ENCODE data around the gene ZNF573. TPM values are rescaled to one million over a fixed set of nuclear protein-coding genes. Genes with fewer than 3 reads are reported as not detected.

Gene ZNF573
- total RNA-seq, 1 experiment from 2014 or later: 2.1 TPM

DNA sequence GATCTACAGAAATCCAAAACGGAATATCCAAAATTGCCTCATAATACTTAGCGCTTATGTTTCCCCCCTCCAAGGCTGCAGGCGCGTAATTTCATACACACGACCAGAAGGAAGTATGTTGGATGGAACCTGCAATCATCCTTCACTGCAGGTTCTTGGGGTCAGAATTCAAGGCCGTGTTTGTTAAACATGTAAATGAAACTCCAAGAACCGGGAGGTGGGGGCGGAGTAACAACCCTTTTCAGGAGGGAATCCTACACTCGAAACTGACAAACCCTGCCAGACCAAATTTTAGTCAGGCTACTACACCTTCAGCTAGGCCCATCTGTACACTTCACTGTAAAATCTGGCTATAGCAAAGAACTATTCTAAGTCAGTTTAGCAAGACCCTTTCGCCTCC is 61.1 kb downstream of the ZNF573 start:
- Histone ChIP-seq H3K36me3 (no peaks in the 10 kb centered on the region), H3K4me3 (no peak overlapping the region; the same call in 1 of the 2 replicates), H3K9me3 (no peaks in the 10 kb centered on the region), H3K27me3 (0 out of 2 replicates have a peak, but pooled peaks cover 2% of the 10 kb centered on the region)
- DNase-seq: no peak

DNA sequence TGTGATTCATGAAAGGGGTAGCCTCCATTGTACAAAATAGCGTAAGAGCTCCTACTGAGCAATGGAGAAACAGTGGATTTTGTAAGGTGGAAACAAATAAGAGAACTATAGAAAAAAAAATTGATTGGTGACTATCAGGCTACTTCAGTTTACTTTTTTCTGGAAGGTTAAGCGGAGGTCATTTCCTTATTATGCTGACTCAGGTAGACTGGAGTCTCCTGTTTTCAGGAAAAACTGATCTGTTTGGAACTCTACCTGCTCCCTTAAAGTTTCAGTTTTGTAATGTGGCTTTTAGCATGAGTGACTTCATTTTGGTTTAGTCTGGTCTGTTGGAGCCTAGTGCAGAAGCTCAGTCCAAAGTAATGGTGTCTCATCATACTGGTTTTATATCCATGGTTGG is 63.2 kb downstream of the ZNF573 start:
- 0 out of 2 replicates have a peak, but pooled peaks cover 2% of the 10 kb centered on the region for H3K27me3 ChIP-seq
- no peak for DNase-seq
- 0 out of 2 replicates have a peak, but pooled peaks cover under 1% of the 10 kb centered on the region for H3K9me3 ChIP-seq
- H3K36me3 ChIP-seq: no peaks in the 10 kb centered on the region
- H3K4me3 ChIP-seq: no peak overlapping the region

DNA sequence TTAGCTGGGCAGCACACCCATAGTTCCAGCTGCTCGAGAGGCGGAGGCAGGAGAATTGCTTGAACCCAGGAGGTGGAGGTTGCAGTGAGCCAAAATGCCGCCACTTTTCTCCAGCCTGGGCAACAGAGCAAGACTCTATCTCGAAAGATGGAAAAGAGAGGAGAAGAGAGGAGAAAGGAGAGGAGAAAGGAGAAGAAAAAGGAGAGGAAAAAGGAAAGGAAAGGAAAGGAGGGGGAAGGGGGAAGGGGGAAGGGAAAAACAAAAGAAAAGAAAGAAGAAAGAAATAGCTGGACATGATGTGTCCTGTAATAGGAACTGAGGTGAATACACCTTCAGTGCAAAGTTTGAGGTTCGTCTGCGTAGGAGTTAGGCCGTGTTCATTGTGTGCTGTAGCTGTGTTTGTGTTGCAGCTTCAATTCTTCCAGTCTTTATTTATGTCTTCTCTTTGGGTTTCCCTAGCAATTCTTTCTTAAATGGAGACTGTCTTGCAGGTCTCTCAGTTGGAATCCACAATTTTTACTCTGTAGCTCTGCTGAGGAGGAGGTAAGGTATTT is 73.3 kb downstream of the ZNF573 start:
- no peak for DNase-seq
- H3K9me3 ChIP-seq: peaks cover 8% of the 10 kb centered on the region
- H3K27me3 ChIP-seq: no peaks in the 10 kb centered on the region
- H3K36me3 ChIP-seq: 0 out of 2 replicates have a peak, but pooled peaks cover 3% of the 10 kb centered on the region
- no peak overlapping the region for H3K4me3 ChIP-seq

DNA sequence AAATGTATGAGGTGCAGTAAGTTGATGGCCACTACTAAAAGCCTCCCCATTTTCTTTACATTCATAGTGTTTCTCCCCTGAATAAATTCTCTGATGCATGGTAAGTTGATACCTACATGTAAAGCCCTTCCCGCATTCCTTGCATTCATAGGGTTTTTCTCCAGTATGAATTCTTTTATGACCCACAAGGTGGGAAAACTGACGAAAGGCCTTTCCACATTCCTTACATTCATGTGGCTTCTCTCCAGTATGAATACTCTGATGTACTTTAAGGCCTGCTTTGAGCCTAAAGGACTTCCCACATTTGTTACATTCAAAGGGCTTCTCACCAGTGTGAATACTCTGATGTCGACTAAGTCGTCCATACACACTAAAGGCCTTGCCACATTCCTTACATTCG is 80.3 kb downstream of the ZNF573 start:
- Histone ChIP-seq H3K27me3 (no peaks in the 10 kb centered on the region), H3K4me3 (no peak overlapping the region), H3K36me3 (peaks cover 6% of the 10 kb centered on the region), H3K9me3 (peaks cover 16% of the 10 kb centered on the region)
- no peak for DNase-seq

DNA sequence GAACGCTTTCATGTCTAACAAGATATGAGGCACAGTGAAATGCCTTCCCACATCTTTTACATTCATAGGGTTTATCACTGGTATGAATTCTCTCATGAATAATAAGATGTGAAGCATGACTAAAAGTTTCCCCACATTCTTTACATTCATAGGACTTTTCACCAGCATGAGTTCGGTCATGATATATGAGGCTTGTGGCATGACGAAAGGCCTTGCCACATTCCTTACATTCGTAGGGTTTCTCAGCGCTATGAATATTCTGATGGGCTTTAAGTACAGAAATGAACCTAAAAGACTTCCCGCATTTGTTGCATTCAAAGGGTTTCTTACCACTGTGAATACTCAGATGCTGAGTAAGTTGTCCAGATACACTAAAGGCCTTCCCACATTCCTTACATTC is 81.2 kb downstream of the ZNF573 start:
- DNase-seq: no peak
- Histone ChIP-seq H3K27me3 (no peaks in the 10 kb centered on the region), H3K9me3 (peaks cover 19% of the 10 kb centered on the region), H3K4me3 (no peak overlapping the region), H3K36me3 (peaks cover 6% of the 10 kb centered on the region)

DNA sequence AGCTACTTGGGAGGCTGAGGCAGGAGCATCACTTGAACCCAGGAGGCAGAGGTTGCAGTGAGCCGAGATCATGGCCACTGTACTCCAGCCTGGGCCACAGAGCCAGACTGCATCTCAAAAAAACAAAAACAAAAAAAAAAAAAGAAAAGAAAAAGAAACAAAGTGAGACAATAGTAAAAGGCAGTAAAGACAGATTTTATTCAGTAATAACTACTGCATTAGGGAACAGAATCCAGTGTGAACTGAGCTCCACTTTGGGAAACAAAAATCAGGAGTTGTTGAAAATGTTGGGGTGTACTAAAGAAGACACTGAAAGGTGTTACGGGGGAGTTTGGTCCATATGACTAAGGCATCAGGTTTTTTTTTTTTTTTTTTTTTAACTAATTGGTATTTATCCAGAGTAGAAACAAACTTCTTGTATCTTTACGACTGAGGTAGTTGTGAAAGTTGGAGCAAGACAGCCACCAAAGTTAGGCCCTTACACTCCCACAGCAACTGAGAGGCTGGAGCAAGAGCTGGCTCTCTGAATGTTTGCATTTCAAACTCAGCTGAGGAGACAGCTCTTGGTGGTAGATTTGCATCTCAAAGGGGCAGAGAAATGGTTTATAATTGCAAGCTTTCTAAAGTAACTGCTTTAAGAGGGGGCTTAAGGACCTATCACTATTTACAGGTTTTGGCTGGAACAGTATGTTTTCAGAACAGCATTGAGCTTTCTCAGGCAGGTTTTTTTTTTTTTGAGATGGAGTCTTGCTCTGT is 84.1 kb downstream of the ZNF573 start:
- peaks cover 34% of the 10 kb centered on the region for H3K9me3 ChIP-seq
- no peaks in the 10 kb centered on the region for H3K27me3 ChIP-seq
- DNase-seq: no peak
- H3K4me3 ChIP-seq: no peak overlapping the region
- peaks cover 6% of the 10 kb centered on the region for H3K36me3 ChIP-seq

DNA sequence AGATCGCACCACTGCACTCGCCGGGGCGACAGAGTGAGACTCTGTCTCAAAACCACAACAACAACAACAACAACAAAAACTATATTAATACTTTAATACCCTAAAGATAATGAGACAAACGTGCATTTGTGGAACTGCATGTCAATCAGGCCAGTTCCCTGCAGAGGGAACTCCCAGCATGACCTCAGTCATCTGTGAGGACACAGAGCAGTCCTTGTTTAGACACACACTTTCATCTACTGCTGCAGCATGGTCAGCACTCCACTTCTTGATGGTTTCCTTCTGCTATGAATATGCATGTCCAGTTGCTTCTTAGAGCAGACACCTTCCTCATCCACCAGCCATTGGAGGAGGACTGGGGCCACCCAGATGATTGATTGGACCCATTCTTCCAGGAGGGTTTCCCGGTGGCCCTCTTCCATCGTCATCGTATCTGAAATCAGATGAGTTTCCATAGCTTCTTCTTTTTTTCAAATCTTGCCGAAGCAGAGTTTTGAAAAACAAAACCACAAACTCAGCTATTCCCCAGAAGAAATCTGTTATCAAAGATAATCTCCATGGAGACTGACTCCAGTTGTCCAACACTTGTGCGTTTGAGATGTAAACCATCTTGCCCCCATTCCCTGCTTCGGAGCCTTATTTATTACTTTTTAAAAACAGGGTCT is 86.3 kb downstream of the ZNF573 start:
- no peaks in the 10 kb centered on the region for H3K27me3 ChIP-seq
- DNase-seq: no peak
- peaks cover 21% of the 10 kb centered on the region for H3K9me3 ChIP-seq
- no peaks in the 10 kb centered on the region for H3K36me3 ChIP-seq
- no peak overlapping the region for H3K4me3 ChIP-seq

DNA sequence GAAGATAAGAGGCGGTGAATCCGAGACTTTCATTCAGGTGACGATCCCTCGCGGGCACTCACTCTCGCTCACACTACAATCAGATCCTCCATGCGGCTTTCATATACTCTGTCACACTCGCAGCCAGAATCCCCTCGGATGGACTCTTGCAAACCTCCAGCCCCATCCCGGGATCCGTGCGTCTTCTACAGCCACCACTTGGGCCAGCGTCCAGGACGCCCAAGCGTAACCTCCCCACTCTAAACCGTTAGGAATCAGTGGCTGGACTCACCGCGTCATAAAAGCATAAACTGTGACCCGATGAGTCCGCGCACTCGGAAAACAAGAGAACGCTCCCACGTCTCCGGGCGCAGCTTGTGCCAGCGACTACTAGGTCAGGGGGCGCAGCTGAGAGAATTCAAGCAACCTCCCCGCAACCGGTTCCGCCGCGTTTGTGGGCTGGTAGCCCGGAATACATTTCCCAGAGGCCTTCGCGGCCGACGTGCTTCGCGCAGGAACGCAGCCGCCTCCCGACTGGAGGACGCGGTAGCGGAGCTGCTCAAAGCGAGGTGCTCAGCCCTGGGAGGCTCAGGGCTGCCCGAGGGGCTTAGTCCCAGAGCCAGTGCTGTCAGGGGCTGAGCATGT is 87.4 kb downstream of the ZNF573 start:
- peak; percentile 5 for DNase-seq
- peak overlapping the region; percentile 12; the same call in 1 of the 2 replicates for H3K4me3 ChIP-seq
- H3K27me3 ChIP-seq: no peaks in the 10 kb centered on the region
- H3K9me3 ChIP-seq: peaks cover 21% of the 10 kb centered on the region
- no peaks in the 10 kb centered on the region for H3K36me3 ChIP-seq

Other genes with a start within 250 kb of the ZNF573 start
- gene ZNF571, start 184.8 kb downstream of the ZNF573 start, total RNA-seq (2014; rRNA removed; shearing (Covaris generic); ENCODE audit: low replicate concordance): 3.0 and 13.6 TPM in 2 replicates
- gene ZNF540, start 184.7 kb downstream of the ZNF573 start, total RNA-seq (2014; rRNA removed; shearing (Covaris generic); ENCODE audit: low replicate concordance): 0.12 TPM in 1 of 2 replicates, not detected in the other
- 27.0 and 30.2 TPM in 2 replicates for gene ZFP30, start 124.1 kb downstream of the ZNF573 start, total RNA-seq (2014; rRNA removed; shearing (Covaris generic); ENCODE audit: low replicate concordance)
- 0.89 and 1.3 TPM in 2 replicates for gene ZNF607, start 59.8 kb downstream of the ZNF573 start, total RNA-seq (2014; rRNA removed; shearing (Covaris generic); ENCODE audit: low replicate concordance)
- not detected in 2 replicates for gene WDR87, start 127.0 kb upstream of the ZNF573 start, total RNA-seq (2014; rRNA removed; shearing (Covaris generic); ENCODE audit: low replicate concordance)
- 13.8 and 18.0 TPM in 2 replicates for gene SIPA1L3, start 127.6 kb upstream of the ZNF573 start, total RNA-seq (2014; rRNA removed; shearing (Covaris generic); ENCODE audit: low replicate concordance)